Measurements from ENCODE around the gene SMAD6. TPM values are rescaled to one million over a fixed set of nuclear protein-coding genes. Genes with fewer than 3 reads are reported as not detected.

SMAD6 gene
- total RNA-seq, 1 donor from 2014 or later = 18.9 TPM

GRCh38 chr15:66740802-66741201 is 38.8 kb downstream of the SMAD6 start:
- no peak for DNase-seq (ENCODE audit: low read depth, low spot score)

GRCh38 chr15:66741646-66742045 is 39.6 kb downstream of the SMAD6 start:
- no peak for DNase-seq (ENCODE audit: low read depth, low spot score)

- DNase-seq (ENCODE audit: low read depth, low spot score) = no peak
Measured at GRCh38 chr15:66742286-66742685, 40.2 kb downstream of the SMAD6 start.

GRCh38 chr15:66743204-66743603 is 41.2 kb downstream of the SMAD6 start:
- no peak for DNase-seq (ENCODE audit: low read depth, low spot score)

GRCh38 chr15:66743703-66744536 is 41.9 kb downstream of the SMAD6 start:
- no peak for DNase-seq (ENCODE audit: low read depth, low spot score)

- no peak for DNase-seq (ENCODE audit: low read depth, low spot score)
Measured at GRCh38 chr15:66744610-66745279, 42.7 kb downstream of the SMAD6 start.

GRCh38 chr15:66745530-66746230 is 43.6 kb downstream of the SMAD6 start:
- DNase-seq (ENCODE audit: low read depth, low spot score) = no peak

GRCh38 chr15:66746231-66746605 is 44.2 kb downstream of the SMAD6 start:
- no peak for DNase-seq (ENCODE audit: low read depth, low spot score)

- no peak for DNase-seq (ENCODE audit: low read depth, low spot score)
Measured at GRCh38 chr15:66747223-66747622, 45.2 kb downstream of the SMAD6 start.

- no peak for DNase-seq (ENCODE audit: low read depth, low spot score)
Measured at GRCh38 chr15:66747886-66748707, 46.1 kb downstream of the SMAD6 start.

GRCh38 chr15:66748708-66749035 is 46.6 kb downstream of the SMAD6 start:
- no peak for DNase-seq (ENCODE audit: low read depth, low spot score)

GRCh38 chr15:66749841-66750575 is 48.0 kb downstream of the SMAD6 start:
- DNase-seq (ENCODE audit: low read depth, low spot score) = no peak

- DNase-seq (ENCODE audit: low read depth, low spot score) = no peak
Measured at GRCh38 chr15:66750609-66751008, 48.6 kb downstream of the SMAD6 start.

- DNase-seq (ENCODE audit: low read depth, low spot score) = no peak
Measured at GRCh38 chr15:66751579-66751978, 49.5 kb downstream of the SMAD6 start.

GRCh38 chr15:66752078-66752477 is 50.0 kb downstream of the SMAD6 start:
- DNase-seq (ENCODE audit: low read depth, low spot score) = no peak

- no peak for DNase-seq (ENCODE audit: low read depth, low spot score)
Measured at GRCh38 chr15:66753687-66754377, 51.8 kb downstream of the SMAD6 start.

GRCh38 chr15:66754789-66755188 is 52.8 kb downstream of the SMAD6 start:
- DNase-seq (ENCODE audit: low read depth, low spot score) = no peak

- no peak for DNase-seq (ENCODE audit: low read depth, low spot score)
Measured at GRCh38 chr15:66755298-66756068, 53.4 kb downstream of the SMAD6 start.

GRCh38 chr15:66756295-66756694 is 54.3 kb downstream of the SMAD6 start:
- DNase-seq (ENCODE audit: low read depth, low spot score) = no peak

GRCh38 chr15:66757030-66757429 is 55.0 kb downstream of the SMAD6 start:
- no peak for DNase-seq (ENCODE audit: low read depth, low spot score)
